Naive thymus-derived CD4-positive, alpha-beta T cell (primary cell): ENCODE data around the gene TBC1D22B. TPM values are rescaled to one million over a fixed set of nuclear protein-coding genes. Genes with fewer than 3 reads are reported as not detected.

Experiments used
- ATAC-seq: fragments of 150-1000 bp; cut with Tn5 transposase; 2 replicates; pipeline ENCODE4 v1.10.0; 2021; ENCODE audit warnings: mild to moderate bottlenecking, moderate library complexity
- CTCF ChIA-PET: fragments of 350-600 bp; sonication (Branson Sonifier 250); formaldehyde crosslinking; loops from one replicate; lab custom pipeline; 2021; ENCODE audit warnings: antibody characterized with exemption; lab: Charles Lee
- POLR2A ChIA-PET: fragments of 350-600 bp; sonication (Branson Sonifier 250); formaldehyde crosslinking; loops from one replicate; lab custom pipeline; 2021; ENCODE audit warnings: antibody characterized with exemption, inconsistent platforms; lab: Charles Lee
- DNase-seq, 9 donors: peaks; one replicate each; pipeline versions ENCODE4 v3.0.0 to v3.0.0-alpha.2; 2020 to 2022; ENCODE audit warnings: mixed read lengths in 1 of 9
- H3K27ac ChIP-seq: one replicate; pipeline ENCODE4 v1.7.0; 2013; ENCODE audit warnings: mild to moderate bottlenecking, low read depth, low read length, moderate library complexity
- H3K27me3 ChIP-seq, 2 donors: one replicate each; pipeline ENCODE4 v1.7.0; 2013; ENCODE audit warnings: low read length in 2 of 2, mild to moderate bottlenecking in 2 of 2, moderate library complexity in 2 of 2; ENCODE audit not compliant: control insufficient read depth in 2 of 2, insufficient read depth in 2 of 2
- H3K36me3 ChIP-seq, 3 experiments: 1 replicate in 2 of 3; 2 replicates in 1 of 3; pipeline ENCODE4 v1.7.0; 2013; ENCODE audit warnings: low read length in 3 of 3, mild to moderate bottlenecking in 3 of 3, moderate library complexity in 1 of 3; ENCODE audit not compliant: insufficient read depth in 3 of 3, control insufficient read depth in 2 of 3
- H3K4me1 ChIP-seq, 2 donors: one replicate each; pipeline ENCODE4 v1.7.0; 2013; ENCODE audit warnings: low read length in 2 of 2, mild to moderate bottlenecking in 2 of 2, moderate library complexity in 1 of 2; ENCODE audit not compliant: control insufficient read depth in 2 of 2, insufficient read depth in 2 of 2
- H3K4me3 ChIP-seq: 2 replicates; pipeline ENCODE4 v1.7.0; 2013; ENCODE audit warnings: mild to moderate bottlenecking, low read length
- H3K9me3 ChIP-seq, 3 experiments: 1 replicate in 2 of 3; 2 replicates in 1 of 3; pipeline ENCODE4 v1.7.0; 2013; ENCODE audit warnings: low read length in 3 of 3; ENCODE audit not compliant: control insufficient read depth in 2 of 3
- H3K27ac Mint-ChIP-seq, 9 donors: one replicate each; pipeline ENCODE4 v1.8.0; 2020 to 2022; ENCODE audit warnings: mixed read lengths in 9 of 9, mild to moderate bottlenecking in 8 of 9, moderate library complexity in 5 of 9, inconsistent platforms in 2 of 9
- H3K27me3 Mint-ChIP-seq, 5 donors: one replicate each; pipeline ENCODE4 v1.8.0; 2021 to 2022; ENCODE audit warnings: mixed read lengths in 5 of 5, mild to moderate bottlenecking in 1 of 5
- H3K36me3 Mint-ChIP-seq, 5 donors: one replicate each; pipeline ENCODE4 v1.8.0; 2020 to 2022; ENCODE audit warnings: mixed read lengths in 5 of 5, mild to moderate bottlenecking in 3 of 5, inconsistent platforms in 1 of 5
- H3K4me1 Mint-ChIP-seq, 7 donors: one replicate each; pipeline ENCODE4 v1.8.0; 2020 to 2022; ENCODE audit warnings: mixed read lengths in 7 of 7, mild to moderate bottlenecking in 3 of 7, inconsistent platforms in 1 of 7
- H3K4me3 Mint-ChIP-seq, 10 donors: one replicate each; pipeline ENCODE4 v1.8.0; 2020 to 2022; ENCODE audit warnings: mild to moderate bottlenecking in 10 of 10, mixed read lengths in 10 of 10, moderate library complexity in 6 of 10, inconsistent platforms in 2 of 10
- H3K9me3 Mint-ChIP-seq, 11 donors: one replicate each; pipeline ENCODE4 v1.8.0; 2020 to 2022; ENCODE audit warnings: mixed read lengths in 11 of 11, mild to moderate bottlenecking in 4 of 11, inconsistent platforms in 1 of 11, moderate library complexity in 1 of 11
- intact Hi-C, 2 donors: fragments of 100-400 bp; cut with micrococcal nuclease; formaldehyde crosslinking; loops; one replicate each; pipeline ENCODE4 v1.15.1; 2023
- polyA plus RNA-seq, 2 donors: library from polyadenylated mRNA; unstranded; fragments of 300-500 nt; fragmentation: Illumina TruSeq; gene quantifications; one replicate each; pipeline ENCODE4 v1.2.3, GENCODE V29; 2021
- total RNA-seq, 6 experiments: library from RNA in 5 of 6; stranded (reverse) in 5 of 6; gene quantifications; 1 replicate in 5 of 6; 2 replicates in 1 of 6; pipeline ENCODE4 v1.2.3 and lab custom pipeline; 2021 to 2026

TBC1D22B gene
- total and polyA plus RNA-seq, 7 experiments from 2014 or later = 7.7 to 23.5 (median 9.5) TPM

GRCh38 chr6:37371154-37372083 is 113.8 kb downstream of the TBC1D22B start:
- H3K4me1 ChIP-seq = no peaks in the 10 kb centered on the region
- CTCF ChIA-PET = interaction anchor here (1.0 kb wide), 1 partner anchor 11 kb away, joined by 3 read pairs; no protein-coding TSS in a partner anchor
- peaks cover 14 to 52% (median 18%) of the 10 kb centered on the region in 5 donors for H3K36me3 Mint-ChIP-seq
- intact Hi-C loops = no loop called here
- POLR2A ChIA-PET = interaction anchor here (0.6 kb wide), 1 partner anchor 10 kb away, joined by 3 read pairs; no protein-coding TSS in a partner anchor
- no peak overlapping the region for H3K4me3 Mint-ChIP-seq
- H3K27me3 ChIP-seq = no peaks in the 10 kb centered on the region
- no peaks in the 10 kb centered on the region for H3K9me3 Mint-ChIP-seq
- no peak overlapping the region for H3K4me3 ChIP-seq
- H3K36me3 ChIP-seq = peaks cover 4 to 49% (median 14%) of the 10 kb centered on the region in 3 experiments
- H3K27me3 Mint-ChIP-seq = no peaks in the 10 kb centered on the region
- H3K27ac ChIP-seq = no peak overlapping the region
- DNase-seq = no peak
- ATAC-seq = no peak
- no peaks in the 10 kb centered on the region for H3K9me3 ChIP-seq
- no peak overlapping the region for H3K27ac Mint-ChIP-seq
- H3K4me1 Mint-ChIP-seq = peaks cover 0 to 11% (median 5%) of the 10 kb centered on the region in 7 donors

GRCh38 chr6:37372116-37372515 is 114.5 kb downstream of the TBC1D22B start:
- CTCF ChIA-PET = interaction anchor here (1.0 kb wide), 1 partner anchor 10 kb away, joined by 3 read pairs; no protein-coding TSS in a partner anchor
- Mint-ChIP-seq H3K36me3 (peaks cover 14 to 54% (median 19%) of the 10 kb centered on the region in 5 donors), H3K27me3 (no peaks in the 10 kb centered on the region), H3K27ac (no peak overlapping the region), H3K4me1 (peaks cover 0 to 11% (median 5%) of the 10 kb centered on the region in 7 donors), H3K9me3 (no peaks in the 10 kb centered on the region), H3K4me3 (no peak overlapping the region)
- Histone ChIP-seq H3K27me3 (no peaks in the 10 kb centered on the region), H3K36me3 (peaks cover 4 to 54% (median 14%) of the 10 kb centered on the region in 3 experiments), H3K9me3 (no peaks in the 10 kb centered on the region), H3K4me3 (no peak overlapping the region), H3K27ac (no peak overlapping the region), H3K4me1 (no peaks in the 10 kb centered on the region)
- DNase-seq (no peak), ATAC-seq (no peak)
- POLR2A ChIA-PET = interaction anchor here (0.6 kb wide), 1 partner anchor 11 kb away, joined by 3 read pairs; no protein-coding TSS in a partner anchor
- intact Hi-C loops = no loop called here

GRCh38 chr6:37373822-37374471 is 116.4 kb downstream of the TBC1D22B start:
- POLR2A ChIA-PET = no interaction called here
- intact Hi-C loops = no loop called here
- CTCF ChIA-PET = no interaction called here
- Histone ChIP-seq H3K4me1 (no peaks in the 10 kb centered on the region), H3K27me3 (no peaks in the 10 kb centered on the region), H3K4me3 (no peak overlapping the region), H3K27ac (no peak overlapping the region), H3K9me3 (no peaks in the 10 kb centered on the region), H3K36me3 (peaks cover 3 to 48% (median 14%) of the 10 kb centered on the region in 3 experiments)
- Mint-ChIP-seq H3K27ac (no peak overlapping the region), H3K36me3 (peaks cover 12 to 48% (median 17%) of the 10 kb centered on the region in 5 donors), H3K9me3 (no peaks in the 10 kb centered on the region), H3K4me3 (no peak overlapping the region), H3K4me1 (peaks cover 0 to 10% (median 5%) of the 10 kb centered on the region in 7 donors), H3K27me3 (no peaks in the 10 kb centered on the region)
- ATAC-seq (no peak), DNase-seq (no peak)

GRCh38 chr6:37375376-37375775 is 117.8 kb downstream of the TBC1D22B start:
- Mint-ChIP-seq H3K9me3 (no peaks in the 10 kb centered on the region), H3K27me3 (no peaks in the 10 kb centered on the region), H3K27ac (peak overlapping the region in 2 of 9 donors; percentile 26 to 43), H3K4me3 (no peak overlapping the region), H3K4me1 (peaks cover 0 to 6% (median 0%) of the 10 kb centered on the region in 7 donors), H3K36me3 (peaks cover 4 to 37% (median 12%) of the 10 kb centered on the region in 5 donors)
- ChIA-PET POLR2A (no interaction called here), CTCF (interaction anchor here (0.9 kb wide), 1 partner anchor 37 kb away, joined by 8 read pairs; no protein-coding TSS in a partner anchor)
- intact Hi-C loops = no loop called here
- Histone ChIP-seq H3K4me3 (no peak overlapping the region), H3K27ac (no peak overlapping the region), H3K36me3 (peaks cover 0 to 35% (median 7%) of the 10 kb centered on the region in 3 experiments), H3K4me1 (no peaks in the 10 kb centered on the region), H3K27me3 (no peaks in the 10 kb centered on the region), H3K9me3 (no peaks in the 10 kb centered on the region)
- no peak for ATAC-seq
- no peak for DNase-seq

- H3K36me3 ChIP-seq = peaks cover 0 to 34% (median 7%) of the 10 kb centered on the region in 3 experiments
- Mint-ChIP-seq H3K27me3 (no peaks in the 10 kb centered on the region), H3K4me1 (peaks cover 0 to under 1% (median 0%) of the 10 kb centered on the region in 7 donors), H3K9me3 (no peaks in the 10 kb centered on the region), H3K36me3 (peaks cover 5 to 35% (median 11%) of the 10 kb centered on the region in 5 donors), H3K27ac (no peak overlapping the region), H3K4me3 (no peak overlapping the region)
- no peaks in the 10 kb centered on the region for H3K4me1 ChIP-seq
- no peaks in the 10 kb centered on the region for H3K9me3 ChIP-seq
- no peak overlapping the region for H3K27ac ChIP-seq
- H3K27me3 ChIP-seq = no peaks in the 10 kb centered on the region
- DNase-seq (no peak), ATAC-seq (no peak)
- H3K4me3 ChIP-seq = no peak overlapping the region
- intact Hi-C loops = no loop called here
- ChIA-PET CTCF (interaction anchor here (0.5 kb wide), 1 partner anchor 190 kb away, joined by 3 read pairs; no protein-coding TSS in a partner anchor), POLR2A (no interaction called here)
Measured at GRCh38 chr6:37376078-37376743, 118.6 kb downstream of the TBC1D22B start.

GRCh38 chr6:37381579-37381978 is 124.0 kb downstream of the TBC1D22B start:
- CTCF ChIA-PET = interaction anchor here (1.4 to 2.2 kb wide), 4 partner anchors 181 to 1112 kb away, joined by 3 to 8 read pairs (median 4); no protein-coding TSS in a partner anchor

More at GRCh38 chr6:37381579-37381978, 124.0 kb downstream of the TBC1D22B start:
- no peaks in the 10 kb centered on the region for H3K4me1 ChIP-seq
- no peak overlapping the region for H3K4me3 Mint-ChIP-seq
- H3K9me3 ChIP-seq = no peaks in the 10 kb centered on the region
- peaks cover 0 to 3% (median 0%) of the 10 kb centered on the region in 7 donors for H3K4me1 Mint-ChIP-seq
- peak; percentile 61 for ATAC-seq
- no peaks in the 10 kb centered on the region for H3K27me3 ChIP-seq
- H3K27ac ChIP-seq = no peak overlapping the region
- no peak overlapping the region for H3K4me3 ChIP-seq
- H3K27ac Mint-ChIP-seq = peak overlapping the region in 1 of 9 donors; percentile 19
- POLR2A ChIA-PET = interaction anchor here (0.6 kb wide), 2 partner anchors 527 to 1322 kb away, joined by 3 to 5 read pairs; no protein-coding TSS in a partner anchor
- peak in 7 of 9 donors; percentile 18 to 48 (median 35) for DNase-seq
- H3K36me3 Mint-ChIP-seq = peaks cover 15 to 35% (median 20%) of the 10 kb centered on the region in 5 donors
- no peaks in the 10 kb centered on the region for H3K9me3 Mint-ChIP-seq
- peaks cover 0 to 37% (median 0%) of the 10 kb centered on the region in 3 experiments for H3K36me3 ChIP-seq
- intact Hi-C loops = loop anchor here (1.0 to 5.0 kb wide), 7 partner anchors 51 to 1291 kb away; partner anchors contain the start of gene CMTR1 (in 1 of the 2)
- H3K27me3 Mint-ChIP-seq = no peaks in the 10 kb centered on the region
